CD14-positive monocyte (primary cell): ENCODE results near the gene SLC25A28. TPM values are rescaled to one million over a fixed set of nuclear protein-coding genes. Genes with fewer than 3 reads are reported as not detected.
"Not testable (repeated sequence)": the region's sequence is repeated elsewhere in the genome, so short reads cannot be mapped to it uniquely, and the experiment has no call there.

Experiments used
- DNase-seq, 3 donors: peaks; one replicate each; pipeline ENCODE4 v3.0.0-alpha.2; 2011 to 2022
- H2AFZ ChIP-seq: 2 replicates; pipeline ENCODE4 v1.6.0; 2012; ENCODE audit warnings: mild to moderate bottlenecking, low read depth, low read length, inconsistent platforms; ENCODE audit not compliant: insufficient read depth, poor library complexity, severe bottlenecking
- H3K27ac ChIP-seq, 2 donors: 1 replicate in 1 of 2; 2 replicates in 1 of 2; pipeline ENCODE4 v1.5.1; 2012 to 2013; ENCODE audit warnings: low read length in 2 of 2, control low read depth in 1 of 2, inconsistent platforms in 1 of 2, low read depth in 1 of 2, mild to moderate bottlenecking in 1 of 2
- H3K27me3 ChIP-seq, 2 donors: one replicate each; pipeline versions ENCODE4 v1.6.0 to v1.6.1; 2011 to 2013; ENCODE audit warnings: low read length in 2 of 2; ENCODE audit not compliant: control insufficient read depth in 2 of 2, insufficient read depth in 2 of 2
- H3K36me3 ChIP-seq, 2 donors: replicated peaks in 1 of 2; 1 replicate in 1 of 2; 2 replicates in 1 of 2; pipeline versions ENCODE4 v1.5.1 to v1.6.1; 2012 to 2013; ENCODE audit warnings: low read length in 2 of 2, control low read depth in 1 of 2, inconsistent platforms in 1 of 2, mild to moderate bottlenecking in 1 of 2; ENCODE audit not compliant: insufficient read depth in 2 of 2, control insufficient read depth in 1 of 2
- H3K4me1 ChIP-seq, 2 donors: 1 replicate in 1 of 2; 2 replicates in 1 of 2; pipeline versions ENCODE4 v1.5.1 to v1.6.1; 2012 to 2013; ENCODE audit warnings: low read length in 2 of 2, control low read depth in 1 of 2, inconsistent platforms in 1 of 2, mild to moderate bottlenecking in 1 of 2, moderate library complexity in 1 of 2; ENCODE audit not compliant: insufficient read depth in 2 of 2, control insufficient read depth in 1 of 2
- H3K4me2 ChIP-seq: replicated peaks from 2 replicates; pipeline ENCODE3; 2012; ENCODE audit warnings: low read length, moderate library complexity, mild to moderate bottlenecking; ENCODE audit not compliant: poor library complexity, severe bottlenecking; ENCODE audit errors: extremely low read depth
- H3K4me3 ChIP-seq, 3 experiments: fragments of 200-600 bp in 1 of 3; sonication (generic) in 1 of 3; replicated peaks in 1 of 3; 1 replicate in 2 of 3; 2 replicates in 1 of 3; pipeline ENCODE4 v1.5.1; 2011 to 2013; ENCODE audit warnings: low read length in 3 of 3, mild to moderate bottlenecking in 3 of 3, control low read depth in 2 of 3, low read depth in 2 of 3, inconsistent platforms in 1 of 3, moderate library complexity in 1 of 3
- H3K79me2 ChIP-seq: 2 replicates; pipeline ENCODE4 v1.6.0; 2012; ENCODE audit warnings: mild to moderate bottlenecking, control low read depth, inconsistent platforms, low read length, moderate library complexity; ENCODE audit not compliant: insufficient read depth
- H3K9ac ChIP-seq: 2 replicates; pipeline ENCODE4 v1.6.0; 2017; ENCODE audit warnings: low read length, mild to moderate bottlenecking; ENCODE audit not compliant: insufficient read depth, poor library complexity, severe bottlenecking
- H3K9me3 ChIP-seq, 2 donors: replicated peaks in 1 of 2; 1 replicate in 1 of 2; 2 replicates in 1 of 2; pipeline versions ENCODE4 v1.5.1 to v1.6.1; 2012 to 2013; ENCODE audit warnings: low read length in 2 of 2, control low read depth in 1 of 2; ENCODE audit not compliant: control insufficient read depth in 1 of 2, insufficient read depth in 1 of 2
- H4K20me1 ChIP-seq: 2 replicates; pipeline ENCODE4 v1.6.0; 2012; ENCODE audit warnings: mild to moderate bottlenecking, low read length, control low read depth, moderate library complexity; ENCODE audit not compliant: insufficient read depth
- H3K27ac Mint-ChIP-seq, 7 donors: one replicate each; pipeline ENCODE4 v1.8.0; 2020; ENCODE audit warnings: mild to moderate bottlenecking in 7 of 7, mixed read lengths in 7 of 7, moderate library complexity in 6 of 7, inconsistent platforms in 2 of 7
- H3K27me3 Mint-ChIP-seq, 3 donors: one replicate each; pipeline ENCODE4 v1.8.0; 2021 to 2022; ENCODE audit warnings: low read depth in 3 of 3, mild to moderate bottlenecking in 3 of 3, mixed read lengths in 3 of 3, moderate library complexity in 3 of 3, inconsistent platforms in 1 of 3
- H3K36me3 Mint-ChIP-seq, 2 donors: one replicate each; pipeline ENCODE4 v1.8.0; 2020; ENCODE audit warnings: mixed read lengths in 2 of 2, inconsistent platforms in 1 of 2, mild to moderate bottlenecking in 1 of 2
- H3K4me1 Mint-ChIP-seq: one replicate; pipeline ENCODE4 v1.8.0; 2020; ENCODE audit warnings: mild to moderate bottlenecking, mixed read lengths
- H3K4me3 Mint-ChIP-seq, 2 donors: one replicate each; pipeline ENCODE4 v1.8.0; 2020; ENCODE audit warnings: mild to moderate bottlenecking in 2 of 2, mixed read lengths in 2 of 2, moderate library complexity in 1 of 2
- H3K9me3 Mint-ChIP-seq, 7 donors: one replicate each; pipeline ENCODE4 v1.8.0; 2020 to 2022; ENCODE audit warnings: mixed read lengths in 7 of 7, mild to moderate bottlenecking in 6 of 7, moderate library complexity in 6 of 7, inconsistent platforms in 2 of 7
- CTCF ChIP-seq: fragments of 200-600 bp; IDR thresholded peaks from one replicate; pipeline ENCODE4 v1.8.0; 2022; ENCODE audit warnings: antibody characterized with exemption, mild to moderate bottlenecking
- WGBS: methylation state at CpG from one replicate; pipeline ENCODE4 v1.1.5; 2013; ENCODE audit warnings: missing lambda C conversion rate; ENCODE audit not compliant: insufficient coverage; 5-methylcytosine and 5-hydroxymethylcytosine counted together
- intact Hi-C, 2 donors: fragments of 100-400 bp; cut with micrococcal nuclease; formaldehyde crosslinking; loops; one replicate each; pipeline versions ENCODE4 v1.15.0 to v1.15.1; 2023
- polyA plus RNA-seq, 3 donors: library from polyadenylated mRNA; depleted of rRNA in 1 of 3; unstranded in 2 of 3; stranded (reverse) in 1 of 3; fragments of 300-500 nt in 2 of 3; fragments of >200 nt in 1 of 3; fragmentation: Illumina TruSeq in 2 of 3; gene quantifications; 1 replicate in 2 of 3; 2 replicates in 1 of 3; pipeline ENCODE4 v1.2.3, GENCODE V29; 2012 to 2021

The SLC25A28 gene
- polyA plus RNA-seq, 3 donors: 15.4 to 147 (median 15.5) TPM

GRCh38 chr10:99628923-99629624, 8.8 kb upstream of the SLC25A28 start:
- no peaks in the 10 kb centered on the region for H4K20me1 ChIP-seq
- no peak for DNase-seq
- no peak overlapping the region for H3K4me2 ChIP-seq
- intact Hi-C loops: loop anchor here in 1 of 2 donors (5.0 kb wide), 1 partner anchor 83 kb away; no protein-coding TSS in a partner anchor
- Mint-ChIP-seq H3K27ac (peak overlapping the region in 1 of 7 donors; percentile 50), H3K36me3 (no peaks in the 10 kb centered on the region), H3K9me3 (peaks cover 0 to 1% (median 0%) of the 10 kb centered on the region in 7 donors), H3K27me3 (peaks cover 0 to 5% (median 2%) of the 10 kb centered on the region in 3 donors), H3K4me3 (no peak overlapping the region), H3K4me1 (peaks cover 5% of the 10 kb centered on the region)
- no peak overlapping the region for H3K4me3 ChIP-seq
- no CpG with 5 or more reads among the region's 1 CpG for WGBS
- no peaks in the 10 kb centered on the region for H3K79me2 ChIP-seq
- H3K27ac ChIP-seq: no peak overlapping the region
- H2AFZ ChIP-seq: no peak overlapping the region
- no peak for TF ChIP-seq CTCF
- no peaks in the 10 kb centered on the region for H3K36me3 ChIP-seq
- no peak overlapping the region for H3K9ac ChIP-seq
- no peaks in the 10 kb centered on the region for H3K27me3 ChIP-seq
- peaks cover 0 to 2% of the 10 kb centered on the region in 2 donors for H3K4me1 ChIP-seq
- H3K9me3 ChIP-seq: no peaks in the 10 kb centered on the region

- H3K36me3 Mint-ChIP-seq, H3K27ac Mint-ChIP-seq: not testable (repeated sequence)
- intact Hi-C loops: loop anchor here in 1 of 2 donors (5.0 kb wide), 1 partner anchor 87 kb away; no protein-coding TSS in a partner anchor
Observed at GRCh38 chr10:99625124-99625523, 4.9 kb upstream of the SLC25A28 start.

More at GRCh38 chr10:99625124-99625523, 4.9 kb upstream of the SLC25A28 start:
- H3K36me3 ChIP-seq, H3K27me3 Mint-ChIP-seq, H3K4me3 Mint-ChIP-seq, H3K9me3 Mint-ChIP-seq, H3K27ac ChIP-seq, H2AFZ ChIP-seq, H3K4me3 ChIP-seq, H3K27me3 ChIP-seq, DNase-seq, H3K9ac ChIP-seq, H3K4me2 ChIP-seq, H4K20me1 ChIP-seq, H3K79me2 ChIP-seq, H3K9me3 ChIP-seq: not testable (repeated sequence)
- peaks cover 10 to 22% of the 10 kb centered on the region in 2 donors for H3K4me1 ChIP-seq
- H3K4me1 Mint-ChIP-seq: peaks cover 21% of the 10 kb centered on the region
- 0% methylated on average over 1 of the region's 3 CpGs for WGBS
